Muscle layer of colon (tissue), 2 donors: ENCODE results near the gene SLC35F4.

Experiments
- H3K27ac ChIP-seq: one replicate; pipeline ENCODE4 v1.7.0; 2013; ENCODE audit warnings: low read depth, mild to moderate bottlenecking, low read length, moderate library complexity
- H3K27me3 ChIP-seq, 2 donors: one replicate each; pipeline ENCODE4 v1.7.0; 2013; ENCODE audit warnings: low read length in 2 of 2, mild to moderate bottlenecking in 2 of 2; ENCODE audit not compliant: insufficient read depth in 2 of 2, control insufficient read depth in 1 of 2
- H3K36me3 ChIP-seq: one replicate; pipeline ENCODE4 v1.7.0; 2013; ENCODE audit warnings: mild to moderate bottlenecking, low read length; ENCODE audit not compliant: insufficient read depth
- H3K4me1 ChIP-seq: one replicate; pipeline ENCODE4 v1.7.0; 2013; ENCODE audit warnings: mild to moderate bottlenecking, low read length; ENCODE audit not compliant: insufficient read depth
- H3K4me3 ChIP-seq, 2 donors: one replicate each; pipeline ENCODE4 v1.7.0; 2013; ENCODE audit warnings: low read length in 2 of 2, low read depth in 1 of 2, mild to moderate bottlenecking in 1 of 2, moderate library complexity in 1 of 2
- H3K9ac ChIP-seq: one replicate; pipeline ENCODE4 v1.7.0; 2013; ENCODE audit warnings: low read length
- H3K9me3 ChIP-seq: one replicate; pipeline ENCODE4 v1.7.0; 2013; ENCODE audit warnings: mild to moderate bottlenecking, low read length
- donor health status: abdominal sarcoma.
- donor health status: Adenocarcinoma of cecum.

SLC35F4 gene

DNA sequence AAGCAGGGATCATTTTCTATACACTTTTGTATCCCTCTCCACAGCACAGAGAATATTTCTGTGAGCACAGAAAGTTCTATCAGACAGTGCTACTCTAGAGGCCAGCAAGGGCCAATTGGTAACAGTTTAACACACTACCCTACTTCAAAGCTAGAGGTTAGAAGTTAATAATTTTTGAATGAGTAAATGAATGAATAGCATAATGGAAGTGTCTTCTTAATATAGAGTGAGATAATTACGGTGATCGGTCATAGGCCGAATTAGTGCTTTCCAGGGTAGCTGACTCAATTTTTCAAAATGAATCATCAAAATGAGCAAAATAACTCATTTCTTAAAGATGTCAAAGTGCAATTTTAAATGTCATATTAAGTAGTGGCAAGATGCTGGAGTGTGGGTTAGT lies 305.2 kb downstream of the SLC35F4 start:
- no peak overlapping the region for H3K27ac ChIP-seq

DNA sequence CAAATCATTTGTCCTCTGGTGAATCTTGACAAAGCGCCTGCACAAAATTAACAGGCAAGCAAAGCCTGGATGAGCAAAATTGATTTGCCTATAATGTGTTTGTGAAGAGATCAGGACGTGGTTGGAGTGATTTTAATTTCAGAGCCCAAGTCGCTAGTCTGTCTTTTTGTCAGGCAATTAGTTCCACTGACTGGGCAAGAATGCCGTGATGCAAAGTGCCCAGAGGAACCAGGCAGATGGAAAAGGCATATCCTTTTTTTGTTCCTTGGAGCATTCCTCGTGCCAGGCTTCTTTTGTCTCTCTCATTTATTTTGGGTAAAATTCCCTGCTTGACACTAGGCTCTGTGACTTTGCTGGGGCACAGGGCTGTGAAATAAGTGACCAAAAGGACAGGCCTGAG lies 306.3 kb downstream of the SLC35F4 start:
- H3K36me3 ChIP-seq, result no peaks in the 10 kb centered on the region
- H3K9me3 ChIP-seq, result no peaks in the 10 kb centered on the region
- H3K4me1 ChIP-seq, result no peaks in the 10 kb centered on the region
- H3K27me3 ChIP-seq, result no peaks in the 10 kb centered on the region
- no peak overlapping the region for H3K27ac ChIP-seq
- no peak overlapping the region for H3K4me3 ChIP-seq
- no peak overlapping the region for H3K9ac ChIP-seq

More for the DNA sequence above, 305.2 kb downstream of the SLC35F4 start:
- no peaks in the 10 kb centered on the region for H3K9me3 ChIP-seq
- H3K4me1 ChIP-seq, result no peaks in the 10 kb centered on the region
- no peaks in the 10 kb centered on the region for H3K27me3 ChIP-seq
- H3K9ac ChIP-seq, result no peak overlapping the region
- H3K4me3 ChIP-seq, result no peak overlapping the region
- no peaks in the 10 kb centered on the region for H3K36me3 ChIP-seq

DNA sequence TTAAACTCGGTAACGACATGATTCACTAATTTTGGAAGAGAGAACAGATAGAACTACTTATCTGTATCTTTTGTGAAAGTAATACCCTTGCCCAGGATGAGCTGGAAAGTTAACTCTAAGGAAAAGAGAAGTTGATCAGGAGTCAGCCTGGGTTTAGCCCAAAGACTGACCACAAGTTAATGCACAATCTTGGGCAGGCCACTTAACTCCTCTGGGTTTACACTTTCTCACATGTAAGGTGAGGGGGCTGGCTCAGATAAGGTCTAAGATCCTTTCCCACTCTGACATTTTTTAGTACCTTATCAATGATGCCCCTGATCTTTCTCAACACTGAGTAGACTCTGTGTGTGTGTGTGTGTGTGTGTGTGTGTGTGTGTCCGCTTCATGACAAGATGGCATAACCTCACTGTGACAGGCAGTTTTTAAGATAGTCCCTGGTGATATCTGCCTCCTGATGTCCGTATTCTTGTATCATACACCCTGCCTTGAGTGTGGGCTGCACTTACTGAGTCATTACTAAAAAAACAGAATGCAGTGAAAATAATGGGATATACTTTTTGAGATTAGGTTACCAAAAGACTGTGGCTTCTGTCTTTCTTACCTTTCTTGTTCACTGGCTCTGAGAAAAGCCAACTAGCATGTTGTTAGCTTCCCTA lies 316.0 kb downstream of the SLC35F4 start:
- Histone ChIP-seq H3K9ac (no peak overlapping the region), H3K27ac (no peak overlapping the region), H3K4me3 (no peak overlapping the region), H3K4me1 (no peaks in the 10 kb centered on the region), H3K9me3 (no peaks in the 10 kb centered on the region), H3K27me3 (no peaks in the 10 kb centered on the region), H3K36me3 (no peaks in the 10 kb centered on the region)

DNA sequence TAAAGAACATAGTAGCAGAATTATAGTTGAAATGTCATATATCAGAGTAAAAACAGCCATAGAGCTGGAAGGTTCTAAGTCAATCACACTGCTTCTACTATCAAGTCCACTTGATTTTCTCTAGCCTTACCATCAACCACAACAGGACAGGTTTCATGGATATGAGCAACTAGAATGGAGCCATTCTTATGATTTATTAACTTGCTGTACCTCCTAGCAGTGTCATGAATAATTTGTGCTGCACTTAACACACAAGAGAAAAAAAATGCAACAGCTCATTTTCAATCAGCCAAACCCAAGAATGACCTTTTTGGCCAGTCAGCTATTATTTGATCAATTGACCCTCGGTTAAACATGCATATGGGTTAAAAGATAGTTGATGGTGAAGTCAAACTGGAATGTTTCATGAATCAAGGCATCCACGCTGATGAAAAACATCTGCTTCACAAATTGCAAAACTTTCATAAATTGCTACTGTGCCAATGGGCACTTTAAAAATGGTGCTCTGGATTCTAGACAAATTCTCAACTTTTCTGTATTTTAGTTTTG lies 316.8 kb downstream of the SLC35F4 start:
- no peaks in the 10 kb centered on the region for H3K36me3 ChIP-seq
- H3K27ac ChIP-seq, result no peak overlapping the region
- no peak overlapping the region for H3K4me3 ChIP-seq
- H3K27me3 ChIP-seq, result no peaks in the 10 kb centered on the region
- no peak overlapping the region for H3K9ac ChIP-seq
- no peaks in the 10 kb centered on the region for H3K9me3 ChIP-seq
- no peaks in the 10 kb centered on the region for H3K4me1 ChIP-seq

DNA sequence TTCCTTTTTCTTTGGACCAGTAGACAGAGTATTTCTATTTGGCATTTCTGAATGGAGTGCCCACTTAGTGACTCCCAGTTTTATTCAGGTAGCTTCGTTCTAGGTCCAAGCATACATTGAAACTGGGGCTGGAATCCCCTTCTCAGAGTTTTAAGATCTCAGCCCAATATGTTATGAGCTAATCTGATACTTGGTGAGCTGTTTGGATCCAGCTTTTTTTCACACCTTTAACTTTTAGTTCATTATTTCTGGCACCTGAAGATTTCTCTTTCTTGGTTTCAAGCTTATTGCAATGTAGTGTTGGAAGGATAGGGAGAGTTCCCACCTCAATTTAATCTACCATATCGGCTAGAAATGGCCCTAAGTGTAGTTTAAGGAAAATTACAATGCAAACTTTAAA lies 318.8 kb downstream of the SLC35F4 start:
- Histone ChIP-seq H3K27me3 (no peaks in the 10 kb centered on the region), H3K4me3 (no peak overlapping the region), H3K9me3 (no peaks in the 10 kb centered on the region), H3K36me3 (no peaks in the 10 kb centered on the region), H3K27ac (no peak overlapping the region), H3K4me1 (no peaks in the 10 kb centered on the region), H3K9ac (no peak overlapping the region)

DNA sequence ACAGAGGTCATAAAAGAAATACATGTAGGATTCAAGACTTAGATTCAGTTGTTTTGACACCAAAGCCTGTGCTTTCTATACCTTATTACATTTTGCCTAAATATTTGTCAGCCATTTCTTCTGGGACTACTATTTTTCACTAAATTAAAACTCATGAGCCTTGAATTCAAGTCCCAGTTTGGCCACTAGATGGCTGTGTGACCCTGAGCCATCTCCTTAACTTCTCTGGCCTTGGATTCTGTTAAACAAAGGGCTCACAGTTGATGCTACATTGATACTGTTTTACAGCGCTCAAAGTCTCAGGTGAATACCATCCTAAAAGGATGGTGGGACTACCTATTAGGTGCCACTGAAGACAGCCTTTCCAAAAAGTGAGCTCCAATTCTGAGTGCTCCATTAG lies 332.7 kb downstream of the SLC35F4 start:
- Histone ChIP-seq H3K27ac (no peak overlapping the region), H3K36me3 (no peaks in the 10 kb centered on the region), H3K4me3 (no peak overlapping the region), H3K4me1 (no peaks in the 10 kb centered on the region), H3K9me3 (no peaks in the 10 kb centered on the region), H3K27me3 (no peaks in the 10 kb centered on the region), H3K9ac (no peak overlapping the region)

DNA sequence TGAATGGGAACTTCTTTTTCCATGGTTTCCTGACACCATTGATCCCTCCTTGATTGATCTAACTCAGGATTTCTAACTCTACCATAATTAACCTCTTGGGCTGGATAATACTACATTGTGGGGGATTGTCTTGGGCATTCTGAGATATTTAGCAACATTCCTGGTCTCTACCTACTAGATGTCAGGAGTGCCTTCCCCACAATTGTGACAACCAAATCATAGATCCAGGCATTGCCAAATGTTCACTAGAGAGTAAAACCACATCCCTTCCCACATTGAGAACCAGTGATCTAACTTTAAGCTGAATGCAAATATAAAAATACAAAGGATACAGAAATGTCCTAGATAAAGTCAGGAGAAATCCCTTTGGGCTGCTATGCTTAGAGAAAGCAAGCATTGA lies 335.3 kb downstream of the SLC35F4 start:
- no peaks in the 10 kb centered on the region for H3K36me3 ChIP-seq
- no peak overlapping the region for H3K4me3 ChIP-seq
- no peaks in the 10 kb centered on the region for H3K27me3 ChIP-seq
- no peaks in the 10 kb centered on the region for H3K9me3 ChIP-seq
- no peaks in the 10 kb centered on the region for H3K4me1 ChIP-seq
- H3K27ac ChIP-seq, result no peak overlapping the region
- H3K9ac ChIP-seq, result no peak overlapping the region

DNA sequence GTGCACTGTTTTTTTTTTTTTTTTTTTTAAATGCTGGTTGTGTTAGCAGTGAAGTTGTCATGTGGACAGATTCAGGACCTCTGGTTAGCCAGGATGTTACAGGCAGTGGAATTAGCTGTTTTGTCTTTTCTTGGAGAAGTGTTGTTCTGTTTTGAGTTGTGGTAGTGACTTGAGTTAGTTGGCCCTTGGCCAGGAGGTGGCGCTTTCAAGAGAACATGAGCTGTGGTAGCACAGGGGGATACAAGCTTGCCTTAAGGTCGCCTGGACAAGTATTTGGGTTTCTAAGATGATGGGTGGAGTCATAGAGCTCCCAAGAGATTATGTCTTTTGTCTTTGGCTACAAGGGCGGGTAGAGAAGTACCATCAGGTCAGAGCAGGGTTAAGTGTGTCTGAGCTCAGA lies 338.9 kb downstream of the SLC35F4 start:
- no peak overlapping the region for H3K9ac ChIP-seq
- no peaks in the 10 kb centered on the region for H3K9me3 ChIP-seq
- H3K4me1 ChIP-seq, result no peaks in the 10 kb centered on the region
- H3K27me3 ChIP-seq, result no peaks in the 10 kb centered on the region
- H3K27ac ChIP-seq, result no peak overlapping the region
- H3K36me3 ChIP-seq, result no peaks in the 10 kb centered on the region
- H3K4me3 ChIP-seq, result no peak overlapping the region

DNA sequence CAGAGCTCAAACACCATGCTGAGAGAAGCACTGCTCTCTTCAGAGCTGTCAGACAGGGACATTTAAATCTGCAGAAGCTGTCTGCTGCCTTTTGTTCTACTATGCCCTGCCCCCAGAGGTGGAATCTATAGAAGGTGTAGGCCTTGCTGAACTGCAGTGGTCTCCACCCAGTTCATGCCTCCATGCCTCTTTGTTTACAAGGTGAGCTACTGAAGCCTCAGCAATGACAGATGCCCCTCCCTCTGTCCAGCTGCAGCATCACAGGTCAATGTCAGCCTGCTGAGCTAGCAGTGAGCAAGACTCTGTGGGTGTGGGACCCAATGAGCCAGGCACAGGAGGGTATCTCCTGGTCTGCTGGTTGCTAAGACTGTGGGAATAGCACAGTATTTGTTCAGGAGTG lies 346.8 kb downstream of the SLC35F4 start:
- H3K27ac ChIP-seq, result no peak overlapping the region
- H3K9me3 ChIP-seq, result no peaks in the 10 kb centered on the region
- no peaks in the 10 kb centered on the region for H3K27me3 ChIP-seq
- H3K4me1 ChIP-seq, result no peaks in the 10 kb centered on the region
- H3K36me3 ChIP-seq, result no peaks in the 10 kb centered on the region
- no peak overlapping the region for H3K4me3 ChIP-seq
- no peak overlapping the region for H3K9ac ChIP-seq
